ENCODE data around the gene COQ10A. TPM values are rescaled to one million over a fixed set of nuclear protein-coding genes. Genes with fewer than 3 reads are reported as not detected.

Gene COQ10A
- total and polyA plus RNA-seq, 2 of the 13 experiments (the other 11 are each of a cell fraction or from before 2014, with no cell fraction given) = 21.0 to 37.3 TPM

DNA sequence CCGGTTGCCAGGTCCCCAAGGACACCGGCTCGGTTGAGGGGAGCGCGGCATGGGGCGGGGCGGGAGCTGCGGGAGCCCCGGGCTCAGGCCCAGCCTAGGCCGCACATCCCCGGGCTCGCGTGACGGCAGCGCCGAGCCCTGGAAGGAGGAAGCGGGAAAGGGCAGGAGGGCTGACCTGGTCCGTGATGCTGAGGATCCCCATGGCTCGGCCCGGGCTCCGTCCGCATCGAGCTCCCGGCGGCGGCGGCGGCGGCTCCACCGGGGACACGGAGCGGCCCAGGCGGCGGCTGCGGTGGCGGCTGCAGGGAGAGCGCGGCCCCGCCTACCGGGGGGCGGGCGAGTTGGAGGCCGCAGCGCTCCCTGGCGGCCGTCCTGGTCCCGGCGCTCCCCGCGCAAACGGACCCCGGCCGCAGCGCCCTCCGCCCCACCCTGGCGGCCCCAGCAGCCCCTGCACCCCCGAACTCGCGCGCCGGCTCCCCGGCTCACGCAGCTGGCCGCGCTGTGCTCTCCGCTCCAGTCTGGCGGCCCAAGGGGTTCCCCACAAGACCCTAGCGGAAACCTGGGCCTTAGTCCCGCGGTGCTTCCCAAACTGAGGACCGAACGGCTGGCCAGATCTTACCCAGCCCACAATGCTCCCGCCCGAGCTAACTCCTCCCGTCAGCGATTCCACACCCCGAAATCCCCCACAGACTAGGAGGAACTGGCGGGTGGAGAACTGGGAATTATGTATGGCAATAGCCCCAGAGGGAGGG is 8.5 kb upstream of the COQ10A start, which contains the start of gene ANKRD52 (continued):
- TF ChIP-seq ZNF788 (CRISPR knock-in tag; IDR thresholded peaks at IDR 0.05; ENCODE audit: borderline replicate concordance) (peak; percentile 22; the same call in 1 of the 2 replicates), REXO4 (CRISPR knock-in tag; IDR thresholded peaks at IDR 0.05; ENCODE audit: borderline replicate concordance) (0 out of 2 replicates have a peak, but pooled peaks have one; percentile 65), THAP7 (CRISPR knock-in tag; IDR thresholded peaks at IDR 0.05) (peak; percentile 57; the same call in 1 of the 2 replicates), ZMYM3 (CRISPR knock-in tag; IDR thresholded peaks at IDR 0.05) (no peak), HOXA5 (CRISPR knock-in tag; IDR thresholded peaks at IDR 0.05) (0 out of 2 replicates have a peak, but pooled peaks have one; percentile 52), SIX1 (CRISPR knock-in tag; IDR thresholded peaks at IDR 0.05; ENCODE audit: borderline replicate concordance) (no peak), TRIM24 (CRISPR knock-in tag; IDR thresholded peaks at IDR 0.05) (no peak), ZNF333 (CRISPR knock-in tag; IDR thresholded peaks at IDR 0.05; ENCODE audit: borderline replicate concordance) (peak; percentile 90; the same call in 1 of the 2 replicates), ZNF34 (CRISPR knock-in tag; IDR thresholded peaks at IDR 0.05; ENCODE audit: borderline replicate concordance) (no peak), SP5 (CRISPR knock-in tag; IDR thresholded peaks at IDR 0.05; ENCODE audit: borderline replicate concordance, low read depth) (peak; percentile 14; the same call in 1 of the 2 replicates), ASH2L (IDR thresholded peaks at IDR 0.05; ENCODE audit: insufficient read length, low read depth, low read length) (peak; percentile 79), ZNF879 (CRISPR knock-in tag; IDR thresholded peaks at IDR 0.05) (peak; percentile 77; the same call in 1 of the 2 replicates), SRY (CRISPR knock-in tag; IDR thresholded peaks at IDR 0.05) (peak; percentile 88; the same call in 1 of the 2 replicates), DR1 (CRISPR knock-in tag; IDR thresholded peaks at IDR 0.05) (no peak), ZNF235 (CRISPR knock-in tag; IDR thresholded peaks at IDR 0.05; ENCODE audit: borderline replicate concordance) (peak; percentile 59; the same call in 1 of the 2 replicates), ZNF850 (CRISPR knock-in tag; conservative IDR thresholded peaks at IDR 0.05) (no peak), ZNF776 (CRISPR knock-in tag; IDR thresholded peaks at IDR 0.05) (peak; percentile 77; the same call in 1 of the 2 replicates), ZNF496 (CRISPR knock-in tag; IDR thresholded peaks at IDR 0.05; ENCODE audit: insufficient replicate concordance) (no peak)
- TF ChIP-seq, protein P1, sequence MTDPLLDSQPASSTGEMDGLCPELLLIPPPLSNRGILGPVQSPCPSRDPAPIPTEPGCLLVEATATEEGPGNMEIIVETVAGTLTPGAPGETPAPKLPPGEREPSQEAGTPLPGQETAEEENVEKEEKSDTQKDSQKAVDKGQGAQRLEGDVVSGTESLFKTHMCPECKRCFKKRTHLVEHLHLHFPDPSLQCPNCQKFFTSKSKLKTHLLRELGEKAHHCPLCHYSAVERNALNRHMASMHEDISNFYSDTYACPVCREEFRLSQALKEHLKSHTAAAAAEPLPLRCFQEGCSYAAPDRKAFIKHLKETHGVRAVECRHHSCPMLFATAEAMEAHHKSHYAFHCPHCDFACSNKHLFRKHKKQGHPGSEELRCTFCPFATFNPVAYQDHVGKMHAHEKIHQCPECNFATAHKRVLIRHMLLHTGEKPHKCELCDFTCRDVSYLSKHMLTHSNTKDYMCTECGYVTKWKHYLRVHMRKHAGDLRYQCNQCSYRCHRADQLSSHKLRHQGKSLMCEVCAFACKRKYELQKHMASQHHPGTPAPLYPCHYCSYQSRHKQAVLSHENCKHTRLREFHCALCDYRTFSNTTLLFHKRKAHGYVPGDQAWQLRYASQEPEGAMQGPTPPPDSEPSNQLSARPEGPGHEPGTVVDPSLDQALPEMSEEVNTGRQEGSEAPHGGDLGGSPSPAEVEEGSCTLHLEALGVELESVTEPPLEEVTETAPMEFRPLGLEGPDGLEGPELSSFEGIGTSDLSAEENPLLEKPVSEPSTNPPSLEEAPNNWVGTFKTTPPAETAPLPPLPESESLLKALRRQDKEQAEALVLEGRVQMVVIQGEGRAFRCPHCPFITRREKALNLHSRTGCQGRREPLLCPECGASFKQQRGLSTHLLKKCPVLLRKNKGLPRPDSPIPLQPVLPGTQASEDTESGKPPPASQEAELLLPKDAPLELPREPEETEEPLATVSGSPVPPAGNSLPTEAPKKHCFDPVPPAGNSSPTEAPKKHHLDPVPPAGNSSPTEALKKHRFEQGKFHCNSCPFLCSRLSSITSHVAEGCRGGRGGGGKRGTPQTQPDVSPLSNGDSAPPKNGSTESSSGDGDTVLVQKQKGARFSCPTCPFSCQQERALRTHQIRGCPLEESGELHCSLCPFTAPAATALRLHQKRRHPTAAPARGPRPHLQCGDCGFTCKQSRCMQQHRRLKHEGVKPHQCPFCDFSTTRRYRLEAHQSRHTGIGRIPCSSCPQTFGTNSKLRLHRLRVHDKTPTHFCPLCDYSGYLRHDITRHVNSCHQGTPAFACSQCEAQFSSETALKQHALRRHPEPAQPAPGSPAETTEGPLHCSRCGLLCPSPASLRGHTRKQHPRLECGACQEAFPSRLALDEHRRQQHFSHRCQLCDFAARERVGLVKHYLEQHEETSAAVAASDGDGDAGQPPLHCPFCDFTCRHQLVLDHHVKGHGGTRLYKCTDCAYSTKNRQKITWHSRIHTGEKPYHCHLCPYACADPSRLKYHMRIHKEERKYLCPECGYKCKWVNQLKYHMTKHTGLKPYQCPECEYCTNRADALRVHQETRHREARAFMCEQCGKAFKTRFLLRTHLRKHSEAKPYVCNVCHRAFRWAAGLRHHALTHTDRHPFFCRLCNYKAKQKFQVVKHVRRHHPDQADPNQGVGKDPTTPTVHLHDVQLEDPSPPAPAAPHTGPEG (CRISPR knock-in tag; IDR thresholded peaks at IDR 0.05) = peak; percentile 76
- TF ChIP-seq, protein P2, sequence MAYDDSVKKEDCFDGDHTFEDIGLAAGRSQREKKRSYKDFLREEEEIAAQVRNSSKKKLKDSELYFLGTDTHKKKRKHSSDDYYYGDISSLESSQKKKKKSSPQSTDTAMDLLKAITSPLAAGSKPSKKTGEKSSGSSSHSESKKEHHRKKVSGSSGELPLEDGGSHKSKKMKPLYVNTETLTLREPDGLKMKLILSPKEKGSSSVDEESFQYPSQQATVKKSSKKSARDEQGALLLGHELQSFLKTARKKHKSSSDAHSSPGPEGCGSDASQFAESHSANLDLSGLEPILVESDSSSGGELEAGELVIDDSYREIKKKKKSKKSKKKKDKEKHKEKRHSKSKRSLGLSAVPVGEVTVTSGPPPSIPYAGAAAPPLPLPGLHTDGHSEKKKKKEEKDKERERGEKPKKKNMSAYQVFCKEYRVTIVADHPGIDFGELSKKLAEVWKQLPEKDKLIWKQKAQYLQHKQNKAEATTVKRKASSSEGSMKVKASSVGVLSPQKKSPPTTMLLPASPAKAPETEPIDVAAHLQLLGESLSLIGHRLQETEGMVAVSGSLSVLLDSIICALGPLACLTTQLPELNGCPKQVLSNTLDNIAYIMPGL (CRISPR knock-in tag; IDR thresholded peaks at IDR 0.05; ENCODE audit: borderline replicate concordance in 1 of 2, low read depth in 1 of 2) = peak; percentile 86 to 98

Data from HepG2 (cell line).